Body of pancreas (tissue), 4 donors: Measurements from ENCODE around the gene CTNNBIP1. TPM values are rescaled to one million over a fixed set of nuclear protein-coding genes. Genes with fewer than 3 reads are reported as not detected.

Source experiments
- ATAC-seq: fragments of 150-250 bp; one replicate; pipeline ENCODE4 v1.9.1; 2016
- DNase-seq, 4 donors: peaks; one replicate each; pipeline ENCODE4 v3.0.0-alpha.2; 2019
- H3K27ac ChIP-seq, 4 donors: fragments of 200-600 bp; sonication (generic); 1 replicate in 3 of 4; 2 replicates in 1 of 4; pipeline versions ENCODE4 v1.5.1 to v1.6.1; 2016 to 2019; ENCODE audit warnings: mild to moderate bottlenecking in 1 of 4, mixed read lengths in 1 of 4, moderate library complexity in 1 of 4
- H3K27me3 ChIP-seq, 2 donors: fragments of 200-600 bp; sonication (generic); one replicate each; pipeline ENCODE4 v1.6.0; 2016; ENCODE audit warnings: mild to moderate bottlenecking in 1 of 2
- H3K36me3 ChIP-seq, 2 donors: fragments of 200-600 bp; sonication (generic); replicated peaks in 1 of 2; 2 replicates each; pipeline ENCODE4 v1.5.1; 2016; ENCODE audit warnings: low read depth in 2 of 2; ENCODE audit not compliant: insufficient read depth in 1 of 2
- H3K4me1 ChIP-seq: fragments of 200-600 bp; sonication (generic); one replicate; pipeline ENCODE4 v1.6.0; 2016
- H3K4me3 ChIP-seq, 2 donors: fragments of 200-600 bp; sonication (generic); 1 replicate in 1 of 2; 2 replicates in 1 of 2; pipeline ENCODE4 v1.5.1; 2016 to 2019
- H3K9me3 ChIP-seq, 3 donors: fragments of 200-600 bp; sonication (generic); 1 replicate in 2 of 3; 2 replicates in 1 of 3; pipeline ENCODE4 v1.5.1; 2016
- POLR2A ChIP-seq, 3 donors: fragments of 450-650 bp; IDR thresholded peaks; one replicate each; pipeline ENCODE4 v1.6.1; 2016; ENCODE audit warnings: antibody characterized with exemption in 3 of 3, mild to moderate bottlenecking in 2 of 3
- WGBS, 2 donors: methylation state at CpG; one replicate each; pipeline ENCODE4 v1.1.5; 2017; 5-methylcytosine and 5-hydroxymethylcytosine counted together
- intact Hi-C: fragments of 100-400 bp; cut with DNase I; formaldehyde crosslinking; loops from one replicate; pipeline ENCODE4 v1.15.1; 2023
- total RNA-seq, 2 donors: library from RNA; depleted of rRNA; stranded (reverse); fragments of >200 nt; gene quantifications; one replicate each; pipeline ENCODE4 v1.1.0, GENCODE V29; 2016
- TF ChIP-seq, protein P1 (sequence below), 7 experiments: fragments of 450-650 bp in 4 of 7; fragments of 200-600 bp in 3 of 7; sonication (generic) in 3 of 7; IDR thresholded peaks; one replicate each; pipeline ENCODE4 v1.5.1; 2016 to 2019; ENCODE audit warnings: antibody characterized with exemption in 7 of 7

The CTNNBIP1 gene
- total RNA-seq, 2 donors from 2014 or later = 20.1 to 24.6 TPM

GRCh38 chr1:9822490-9822889 lies 87.6 kb downstream of the CTNNBIP1 start:
- no peak for DNase-seq
- Histone ChIP-seq H3K4me1 (peaks cover 41% of the 10 kb centered on the region), H3K9me3 (no peaks in the 10 kb centered on the region), H3K27ac (peak overlapping the region in 3 of 4 donors; percentile 77 to 94 (median 78)), H3K4me3 (peak overlapping the region; percentile 43 to 76), H3K27me3 (no peaks in the 10 kb centered on the region), H3K36me3 (no peaks in the 10 kb centered on the region)
- 0 to 2% methylated on average over 8 of the region's 8 CpGs for WGBS, 2 donors
- TF ChIP-seq, protein P1, sequence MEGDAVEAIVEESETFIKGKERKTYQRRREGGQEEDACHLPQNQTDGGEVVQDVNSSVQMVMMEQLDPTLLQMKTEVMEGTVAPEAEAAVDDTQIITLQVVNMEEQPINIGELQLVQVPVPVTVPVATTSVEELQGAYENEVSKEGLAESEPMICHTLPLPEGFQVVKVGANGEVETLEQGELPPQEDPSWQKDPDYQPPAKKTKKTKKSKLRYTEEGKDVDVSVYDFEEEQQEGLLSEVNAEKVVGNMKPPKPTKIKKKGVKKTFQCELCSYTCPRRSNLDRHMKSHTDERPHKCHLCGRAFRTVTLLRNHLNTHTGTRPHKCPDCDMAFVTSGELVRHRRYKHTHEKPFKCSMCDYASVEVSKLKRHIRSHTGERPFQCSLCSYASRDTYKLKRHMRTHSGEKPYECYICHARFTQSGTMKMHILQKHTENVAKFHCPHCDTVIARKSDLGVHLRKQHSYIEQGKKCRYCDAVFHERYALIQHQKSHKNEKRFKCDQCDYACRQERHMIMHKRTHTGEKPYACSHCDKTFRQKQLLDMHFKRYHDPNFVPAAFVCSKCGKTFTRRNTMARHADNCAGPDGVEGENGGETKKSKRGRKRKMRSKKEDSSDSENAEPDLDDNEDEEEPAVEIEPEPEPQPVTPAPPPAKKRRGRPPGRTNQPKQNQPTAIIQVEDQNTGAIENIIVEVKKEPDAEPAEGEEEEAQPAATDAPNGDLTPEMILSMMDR (IDR thresholded peaks at IDR 0.05) = no peak
- TF ChIP-seq POLR2A (IDR thresholded peaks at IDR 0.05) = no peak
- intact Hi-C loops = no loop called here
- no peak for ATAC-seq

- no peak for ATAC-seq
- no peaks in the 10 kb centered on the region for H3K27me3 ChIP-seq
- peaks cover 38% of the 10 kb centered on the region for H3K4me1 ChIP-seq
- no peak overlapping the region for H3K4me3 ChIP-seq
- no peak for DNase-seq
- no peaks in the 10 kb centered on the region for H3K9me3 ChIP-seq
- intact Hi-C loops = no loop called here
- TF ChIP-seq, protein P1 (IDR thresholded peaks at IDR 0.05) = no peak
- no peak for TF ChIP-seq POLR2A (IDR thresholded peaks at IDR 0.05)
- no peaks in the 10 kb centered on the region for H3K36me3 ChIP-seq
- 80% methylated on average over 4 of the region's 4 CpGs for WGBS, 2 donors
- no peak overlapping the region for H3K27ac ChIP-seq
These were observed 88.4 kb downstream of the CTNNBIP1 start for GRCh38 chr1:9821710-9822109.

DNA sequence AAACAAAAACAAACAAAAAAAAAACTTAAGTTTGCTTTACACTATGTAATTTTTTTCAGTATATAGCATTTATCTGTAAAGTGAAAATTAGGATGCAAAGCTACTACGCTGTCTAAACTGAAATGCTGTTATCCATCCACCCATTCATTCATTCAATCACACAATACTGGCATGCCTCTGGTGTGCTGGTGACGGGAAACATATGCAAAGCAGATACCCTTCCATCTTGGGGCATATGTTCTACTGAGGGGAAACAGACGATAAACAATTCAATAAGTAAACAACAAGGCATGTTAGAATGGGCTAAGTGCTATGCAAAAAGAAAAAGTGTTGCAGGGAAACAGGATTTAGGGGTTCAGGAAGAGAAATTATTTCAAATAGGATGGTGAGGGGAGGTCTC lies 89.5 kb downstream of the CTNNBIP1 start:
- DNase-seq (no peak), ATAC-seq (no peak)
- no peaks in the 10 kb centered on the region for H3K36me3 ChIP-seq
- no peak overlapping the region for H3K4me3 ChIP-seq
- intact Hi-C loops = no loop called here
- TF ChIP-seq, protein P1 (IDR thresholded peaks at IDR 0.05) = no peak
- no peak for TF ChIP-seq POLR2A (IDR thresholded peaks at IDR 0.05)
- 80% methylated on average over 3 of the region's 3 CpGs for WGBS, 2 donors
- H3K27ac ChIP-seq = no peak overlapping the region
- no peaks in the 10 kb centered on the region for H3K9me3 ChIP-seq
- peaks cover 27% of the 10 kb centered on the region for H3K4me1 ChIP-seq
- H3K27me3 ChIP-seq = no peaks in the 10 kb centered on the region

- intact Hi-C loops = no loop called here
- WGBS, 2 donors = 78% methylated on average over 4 of the region's 4 CpGs
- peaks cover 24% of the 10 kb centered on the region for H3K4me1 ChIP-seq
- H3K4me3 ChIP-seq = no peak overlapping the region
- DNase-seq (no peak), ATAC-seq (no peak)
- H3K27me3 ChIP-seq = no peaks in the 10 kb centered on the region
- no peak overlapping the region for H3K27ac ChIP-seq
- H3K36me3 ChIP-seq = no peaks in the 10 kb centered on the region
- TF ChIP-seq POLR2A (IDR thresholded peaks at IDR 0.05) = no peak
- TF ChIP-seq, protein P1 (IDR thresholded peaks at IDR 0.05) = no peak
- no peaks in the 10 kb centered on the region for H3K9me3 ChIP-seq
These were observed 92.3 kb downstream of the CTNNBIP1 start for GRCh38 chr1:9817734-9818133.

GRCh38 chr1:9816199-9816598 lies 93.9 kb downstream of the CTNNBIP1 start:
- TF ChIP-seq, protein P1 (IDR thresholded peaks at IDR 0.05) = no peak
- no peak for TF ChIP-seq POLR2A (IDR thresholded peaks at IDR 0.05)
- H3K27ac ChIP-seq = no peak overlapping the region
- no peaks in the 10 kb centered on the region for H3K36me3 ChIP-seq
- no peaks in the 10 kb centered on the region for H3K27me3 ChIP-seq
- ATAC-seq (no peak), DNase-seq (no peak)
- intact Hi-C loops = no loop called here
- no peaks in the 10 kb centered on the region for H3K9me3 ChIP-seq
- H3K4me1 ChIP-seq = peaks cover 27% of the 10 kb centered on the region
- 59 to 75% methylated on average over 1 of the region's 1 CpG for WGBS, 2 donors
- no peak overlapping the region for H3K4me3 ChIP-seq
